Psoas muscle (tissue), 8 donors: ENCODE results near the gene P4HTM. TPM values are rescaled to one million over a fixed set of nuclear protein-coding genes. Genes with fewer than 3 reads are reported as not detected.

ENCODE experiments used
- ATAC-seq, 4 donors: fragments of 200-7000 bp; cut with Tn5 transposase; one replicate each; pipeline ENCODE4 v1.9.1; 2020; ENCODE audit warnings: moderate library complexity in 3 of 4, mild to moderate bottlenecking in 2 of 4
- DNase-seq, 2 donors: peaks; one replicate each; pipeline ENCODE4 v3.0.0-alpha.2; 2020
- H3K27ac ChIP-seq: fragments of 200-600 bp; one replicate; pipeline ENCODE4 v1.8.0; 2022
- H3K27me3 ChIP-seq, 3 donors: fragments of 200-600 bp in 1 of 3; one replicate each; pipeline versions ENCODE4 v1.6.1 to v1.8.0; 2013 to 2022; ENCODE audit warnings: low read length in 2 of 3, mild to moderate bottlenecking in 2 of 3, moderate library complexity in 1 of 3; ENCODE audit not compliant: insufficient read depth in 3 of 3
- H3K36me3 ChIP-seq, 2 donors: fragments of 200-600 bp in 1 of 2; one replicate each; pipeline versions ENCODE4 v1.6.1 to v1.8.0; 2013 to 2022; ENCODE audit warnings: low read depth in 1 of 2, mild to moderate bottlenecking in 1 of 2, moderate library complexity in 1 of 2; ENCODE audit not compliant: insufficient read depth in 1 of 2
- H3K4me1 ChIP-seq: fragments of 200-600 bp; one replicate; pipeline ENCODE4 v1.8.0; 2022
- H3K4me3 ChIP-seq: fragments of 200-600 bp; one replicate; pipeline ENCODE4 v1.8.0; 2022; ENCODE audit warnings: mild to moderate bottlenecking
- H3K9me3 ChIP-seq: fragments of 200-600 bp; one replicate; pipeline ENCODE4 v1.8.0; 2022
- WGBS, 3 donors: extraction: QIAGEN DNeasy Blood & Tissue Kit; methylation state at CpG; one replicate each; pipeline versions ENCODE4 v1.1.6 to v1.1.7; 2013; 5-methylcytosine and 5-hydroxymethylcytosine counted together
- intact Hi-C, 2 donors: fragments of 100-400 bp; cut with DNase I; formaldehyde crosslinking; loops; one replicate each; pipeline versions ENCODE4 v1.11.0 to v1.14.2; 2022
- polyA plus RNA-seq, 3 donors: library from polyadenylated mRNA; stranded (reverse); fragments of 200-250 nt; gene quantifications; one replicate each; pipeline ENCODE4 v1.2.3, GENCODE V29; 2013
- total RNA-seq, 4 donors: library from RNA; stranded (reverse); fragmentation: NEBNext Ultra II Directional in 2 of 4; extraction: Animal tissue kit (Norgen Biotek cat#: 25700) in 2 of 4; gene quantifications; one replicate each; pipeline versions ENCODE4 v1.2.1 to v1.2.4, GENCODE V29; 2021 to 2023
- TF ChIP-seq, protein P1 (sequence below): fragments of 200-600 bp; IDR thresholded peaks from one replicate; pipeline ENCODE4 v1.8.0; 2022; ENCODE audit warnings: antibody characterized with exemption
- donor health status: healthy with polysubstance abuse.
- donor health status: DM: no; HTN: no; CAD: no; lungs with moderate emphysema.
- donor health status: Bipolar disorder and iron deficiency.
- donor health status: healthy.
- donor health status: DM: yes; HTN: yes; CAD: no.
- donor health status: DM: no; HTN: no; CAD: no.
- donor health status: DM: no; HTN: no; CAD: no.
- donor health status: DM: yes; HTN: yes; CAD: no.

P4HTM gene
- total and polyA plus RNA-seq, 7 donors: 4.1 to 17.0 (median 11.1) TPM

DNA sequence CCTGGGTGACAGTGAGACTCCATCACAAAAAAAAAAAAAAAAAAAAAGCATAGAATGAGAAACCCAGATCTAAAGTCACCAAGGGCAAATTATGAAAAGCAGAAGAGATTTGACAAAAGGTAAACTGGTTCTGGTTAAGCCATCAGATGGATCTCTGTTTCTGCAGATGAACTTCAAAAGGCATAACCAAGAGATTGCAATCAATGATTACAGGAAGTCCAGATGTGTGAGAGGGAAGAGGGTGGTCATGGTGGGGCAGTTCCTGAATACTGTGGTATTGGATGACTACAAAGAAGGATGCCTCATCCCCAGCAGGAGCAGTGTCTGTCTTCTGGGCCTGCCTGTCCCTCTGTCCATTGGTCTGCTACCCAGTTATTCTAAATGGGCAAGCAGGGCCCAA is 3.8 kb downstream of the P4HTM start:
- no peak for DNase-seq
- H3K27ac ChIP-seq: no peak overlapping the region
- H3K9me3 ChIP-seq: no peaks in the 10 kb centered on the region
- TF ChIP-seq, protein P1, sequence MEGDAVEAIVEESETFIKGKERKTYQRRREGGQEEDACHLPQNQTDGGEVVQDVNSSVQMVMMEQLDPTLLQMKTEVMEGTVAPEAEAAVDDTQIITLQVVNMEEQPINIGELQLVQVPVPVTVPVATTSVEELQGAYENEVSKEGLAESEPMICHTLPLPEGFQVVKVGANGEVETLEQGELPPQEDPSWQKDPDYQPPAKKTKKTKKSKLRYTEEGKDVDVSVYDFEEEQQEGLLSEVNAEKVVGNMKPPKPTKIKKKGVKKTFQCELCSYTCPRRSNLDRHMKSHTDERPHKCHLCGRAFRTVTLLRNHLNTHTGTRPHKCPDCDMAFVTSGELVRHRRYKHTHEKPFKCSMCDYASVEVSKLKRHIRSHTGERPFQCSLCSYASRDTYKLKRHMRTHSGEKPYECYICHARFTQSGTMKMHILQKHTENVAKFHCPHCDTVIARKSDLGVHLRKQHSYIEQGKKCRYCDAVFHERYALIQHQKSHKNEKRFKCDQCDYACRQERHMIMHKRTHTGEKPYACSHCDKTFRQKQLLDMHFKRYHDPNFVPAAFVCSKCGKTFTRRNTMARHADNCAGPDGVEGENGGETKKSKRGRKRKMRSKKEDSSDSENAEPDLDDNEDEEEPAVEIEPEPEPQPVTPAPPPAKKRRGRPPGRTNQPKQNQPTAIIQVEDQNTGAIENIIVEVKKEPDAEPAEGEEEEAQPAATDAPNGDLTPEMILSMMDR: no peak
- H3K4me1 ChIP-seq: peaks cover 25% of the 10 kb centered on the region
- H3K4me3 ChIP-seq: no peak overlapping the region
- peaks cover 2 to 9% of the 10 kb centered on the region in 2 donors for H3K36me3 ChIP-seq
- intact Hi-C loops: no loop called here
- ATAC-seq: no peak
- H3K27me3 ChIP-seq: no peaks in the 10 kb centered on the region

DNA sequence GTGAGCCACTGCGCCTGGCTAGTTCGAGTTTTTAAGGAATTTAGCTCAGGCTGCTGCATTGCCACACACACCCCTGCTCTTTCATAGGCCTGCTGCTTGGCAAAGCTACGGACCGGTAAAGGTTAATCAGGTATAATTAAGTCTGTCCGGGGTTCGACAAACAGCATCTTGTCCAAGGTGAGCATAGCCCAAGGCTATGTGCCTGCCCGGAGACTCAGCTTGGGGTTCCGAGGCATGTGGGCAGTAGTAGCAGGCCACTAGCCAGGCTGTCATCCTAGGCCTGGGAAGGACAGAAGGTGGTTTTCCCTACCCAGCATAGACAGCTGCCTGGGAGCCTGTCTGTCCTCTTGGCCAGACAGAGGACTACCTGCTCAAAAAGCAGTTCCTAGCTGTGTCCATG is 6.6 kb downstream of the P4HTM start:
- Histone ChIP-seq H3K27ac (no peak overlapping the region), H3K4me1 (peaks cover 12% of the 10 kb centered on the region), H3K36me3 (peaks cover 2 to 9% of the 10 kb centered on the region in 2 donors), H3K27me3 (no peaks in the 10 kb centered on the region), H3K9me3 (no peaks in the 10 kb centered on the region), H3K4me3 (no peak overlapping the region)
- intact Hi-C loops: no loop called here
- TF ChIP-seq, protein P1: no peak
- WGBS, 3 donors: 94 to 95% (median 94%) methylated on average over 8 of the region's 8 CpGs
- ATAC-seq: no peak
- no peak for DNase-seq

DNA sequence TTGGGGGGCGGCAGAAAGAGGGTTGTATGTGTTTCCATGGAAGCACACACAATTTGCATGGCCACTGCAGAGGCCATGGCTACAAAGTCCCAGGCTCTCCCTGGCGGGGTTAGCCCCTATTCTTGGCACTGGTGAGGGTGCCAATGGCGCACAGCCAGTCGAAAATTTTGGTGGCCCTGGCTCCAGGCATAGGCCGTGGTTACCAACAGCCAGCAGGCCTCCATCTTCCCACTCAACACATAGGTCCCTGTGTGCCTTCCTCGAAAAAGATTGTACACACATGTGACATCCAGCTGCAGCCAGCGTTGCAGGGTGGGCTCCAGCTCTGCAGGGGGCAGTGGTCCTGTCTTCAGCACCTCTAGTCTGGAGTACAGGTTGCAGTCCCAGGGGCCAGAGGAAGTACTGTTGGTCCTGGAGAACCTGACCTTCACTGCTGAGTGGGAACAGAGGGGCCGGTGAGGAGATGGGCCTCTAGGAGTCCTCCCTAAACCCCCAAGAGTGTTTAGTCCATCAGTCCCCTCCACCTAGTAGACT is 7.1 kb downstream of the P4HTM start:
- Histone ChIP-seq H3K36me3 (peaks cover 2 to 9% of the 10 kb centered on the region in 2 donors), H3K27me3 (no peaks in the 10 kb centered on the region), H3K4me1 (peaks cover 6% of the 10 kb centered on the region), H3K9me3 (no peaks in the 10 kb centered on the region), H3K4me3 (no peak overlapping the region), H3K27ac (no peak overlapping the region)
- no peak for ATAC-seq
- no peak for DNase-seq
- intact Hi-C loops: no loop called here
- WGBS, 3 donors: 73 to 75% (median 75%) methylated on average over 8 of the region's 8 CpGs
- TF ChIP-seq, protein P1: no peak

DNA sequence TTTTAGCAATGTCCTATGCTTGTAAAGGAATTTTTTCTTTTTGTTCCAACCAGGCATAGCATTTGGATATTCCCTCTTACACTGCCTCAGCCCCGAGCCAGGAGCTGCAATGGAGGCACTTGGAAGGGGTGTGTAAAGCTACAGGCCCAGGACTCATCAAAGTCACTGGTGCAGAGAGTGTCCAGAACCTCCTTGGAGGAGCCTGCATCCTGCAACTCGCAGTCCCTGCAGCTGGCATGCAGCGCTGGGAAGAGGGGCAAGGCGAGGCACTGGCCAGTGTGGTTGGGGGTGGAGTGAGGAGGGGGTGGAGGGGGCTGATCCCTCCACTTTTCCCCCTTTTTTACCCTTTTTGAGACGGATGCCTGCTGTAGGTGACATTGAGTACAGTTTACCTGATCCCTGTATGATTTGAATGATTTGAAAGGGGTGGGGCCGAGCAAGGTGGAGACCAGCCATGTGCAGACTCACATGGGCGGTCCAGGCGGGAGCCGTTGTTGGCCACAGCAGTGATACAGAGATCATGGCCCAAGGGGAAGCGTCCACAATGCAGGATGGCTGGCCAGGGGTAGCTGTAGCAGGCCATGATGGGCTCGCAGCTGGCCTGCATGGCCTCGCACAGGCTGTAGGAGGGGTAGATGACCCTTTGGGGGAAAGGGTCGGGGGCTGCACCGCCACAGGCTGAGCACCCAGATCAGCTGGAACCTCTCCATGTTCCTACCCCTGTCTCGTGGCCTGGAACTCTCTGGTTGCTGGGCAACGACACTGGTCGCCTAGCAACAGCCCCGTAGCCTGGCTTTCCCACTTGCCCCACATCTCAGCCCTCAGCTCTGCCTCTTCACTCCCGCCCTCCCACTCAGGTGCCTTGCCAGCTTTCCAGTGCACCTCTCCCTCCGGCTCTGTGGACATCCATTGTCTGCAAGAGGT is 7.9 kb downstream of the P4HTM start:
- H3K27me3 ChIP-seq: no peaks in the 10 kb centered on the region
- H3K36me3 ChIP-seq: peaks cover 2 to 9% of the 10 kb centered on the region in 2 donors
- H3K9me3 ChIP-seq: no peaks in the 10 kb centered on the region
- TF ChIP-seq, protein P1: no peak
- ATAC-seq: no peak
- DNase-seq: no peak
- intact Hi-C loops: no loop called here
- no peaks in the 10 kb centered on the region for H3K4me1 ChIP-seq
- H3K27ac ChIP-seq: no peak overlapping the region
- 77 to 83% (median 78%) methylated on average over 20 of the region's 20 CpGs for WGBS, 3 donors
- H3K4me3 ChIP-seq: no peak overlapping the region
